HCT116 (cell line): Measurements from ENCODE around the gene SCGN.

Source experiments
- CTCF ChIP-seq, 3 experiments: fragments of 200-600 bp in 1 of 3; sonication (generic) in 1 of 3; IDR thresholded peaks in 2 of 3; conservative IDR thresholded peaks in 1 of 3; 2 replicates each; pipeline ENCODE4 v1.5.1; 2012 to 2017; ENCODE audit warnings: low read depth in 2 of 3, low read length in 2 of 3, antibody characterized with exemption in 1 of 3, borderline replicate concordance in 1 of 3, control low read depth in 1 of 3, mild to moderate bottlenecking in 1 of 3, mixed read lengths in 1 of 3, mixed run types in 1 of 3, moderate library complexity in 1 of 3; ENCODE audit not compliant: insufficient read depth in 1 of 3
- EZH2 ChIP-seq: fragments of 200-600 bp; sonication (generic); IDR thresholded peaks from 2 replicates; pipeline ENCODE4 v1.6.1; 2017; ENCODE audit warnings: antibody characterized with exemption, mixed run types
- EZH2phosphoT487 ChIP-seq: fragments of 200-600 bp; IDR thresholded peaks from 2 replicates; pipeline ENCODE4 v1.6.1; 2018; ENCODE audit warnings: antibody characterized with exemption, borderline replicate concordance
- JUND ChIP-seq: IDR thresholded peaks from 2 replicates; pipeline ENCODE4 v1.6.1; 2012
- MAX ChIP-seq: IDR thresholded peaks from 2 replicates; pipeline ENCODE4 v1.6.1; 2012
- POLR2A ChIP-seq: IDR thresholded peaks from 2 replicates; pipeline ENCODE4 v1.7.0; 2011; ENCODE audit warnings: borderline replicate concordance; ENCODE audit not compliant: insufficient read depth, insufficient read length; ENCODE audit errors: extremely low read depth
- POLR2AphosphoS5 ChIP-seq: IDR thresholded peaks from 2 replicates; pipeline ENCODE4 v1.6.1; 2011; ENCODE audit warnings: mild to moderate bottlenecking, low read depth, low read length, moderate library complexity
- RAD21 ChIP-seq: IDR thresholded peaks from 2 replicates; pipeline ENCODE4 v1.6.1; 2012; ENCODE audit warnings: low read depth, mild to moderate bottlenecking
- SP1 ChIP-seq: IDR thresholded peaks from 2 replicates; pipeline ENCODE4 v1.6.1; 2012; ENCODE audit warnings: low read depth
- TCF7L2 ChIP-seq: IDR thresholded peaks from 2 replicates; pipeline ENCODE4 v1.7.0; 2011; ENCODE audit warnings: borderline replicate concordance, inconsistent platforms; ENCODE audit not compliant: insufficient read depth, insufficient read length; ENCODE audit errors: extremely low read depth
- YY1 ChIP-seq: IDR thresholded peaks from 2 replicates; pipeline ENCODE4 v1.6.1; 2011; ENCODE audit warnings: low read length, low read depth, moderate library complexity, mild to moderate bottlenecking; ENCODE audit not compliant: insufficient replicate concordance; ENCODE audit errors: extremely low read depth
- ZNF274 ChIP-seq: fragments of 200-500 bp; sonication (Bioruptor generic); IDR thresholded peaks from 2 replicates; pipeline ENCODE4 v1.6.1; 2014; ENCODE audit warnings: mild to moderate bottlenecking, low read depth, low read length, inconsistent platforms

DNA sequence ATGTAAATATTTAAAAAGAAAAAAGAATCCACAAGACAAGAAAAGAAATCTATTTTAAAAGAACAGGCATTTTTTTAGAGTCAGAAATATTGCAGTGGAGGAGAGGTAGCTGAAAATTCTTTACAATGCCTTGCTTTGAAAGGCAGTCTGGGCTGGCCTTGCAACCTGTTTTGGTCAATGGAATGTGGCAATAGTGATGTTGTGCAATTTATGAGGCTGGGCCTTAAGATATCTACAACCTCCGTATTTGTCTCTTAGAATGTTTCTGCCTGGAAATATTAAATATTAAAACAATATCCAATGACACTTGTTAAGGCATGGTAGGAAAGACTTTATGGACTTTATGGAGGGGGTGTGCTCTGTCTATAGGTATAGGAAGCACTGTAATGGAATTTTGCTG is 14.8 kb upstream of the SCGN start:
- TF ChIP-seq CTCF (IDR thresholded peaks at IDR 0.05 in 2 of 3, conservative IDR thresholded peaks at IDR 0.05 in 1 of 3; ENCODE audit: borderline replicate concordance in 1 of 3, insufficient read depth in 1 of 3, low read depth in 2 of 3, low read length in 2 of 3) (no peak), MAX (no peak), RAD21 (no peak), TCF7L2 (no peak), JUND (no peak), EZH2 (no peak), ZNF274 (no peak), SP1 (no peak), EZH2phosphoT487 (no peak), POLR2A (no peak), POLR2AphosphoS5 (no peak), YY1 (no peak)
